GM12801 (cell line): Measurements from ENCODE around the gene BRINP2.

ENCODE experiments used
- CTCF ChIP-seq: IDR thresholded peaks from one replicate; pipeline ENCODE4 v1.5.1; 2011; ENCODE audit warnings: control low read depth; ENCODE audit not compliant: insufficient read length; ENCODE audit errors: extremely low read depth

Gene BRINP2

GRCh38 chr1:177246710-177247580, 76.2 kb downstream of the BRINP2 start:
- TF ChIP-seq CTCF, result no peak

- TF ChIP-seq CTCF, result no peak
Observed at GRCh38 chr1:177247623-177248176, 76.9 kb downstream of the BRINP2 start.

- TF ChIP-seq CTCF, result no peak
Observed at GRCh38 chr1:177248258-177248657, 77.5 kb downstream of the BRINP2 start.

GRCh38 chr1:177249231-177249630, 78.5 kb downstream of the BRINP2 start:
- no peak for TF ChIP-seq CTCF

- TF ChIP-seq CTCF, result no peak
Observed at GRCh38 chr1:177252877-177253276, 82.1 kb downstream of the BRINP2 start.

GRCh38 chr1:177255411-177255810, 84.7 kb downstream of the BRINP2 start:
- TF ChIP-seq CTCF, result no peak

- no peak for TF ChIP-seq CTCF
Observed at GRCh38 chr1:177256153-177257075, 85.7 kb downstream of the BRINP2 start.
